ENCODE measurements around the gene TEX54. TPM values are rescaled to one million over a fixed set of nuclear protein-coding genes. Genes with fewer than 3 reads are reported as not detected.

The TEX54 gene
- total and polyA plus RNA-seq, 2 of the 13 experiments (the other 11 are each of a cell fraction or from before 2014, with no cell fraction given): not detected

- TF ChIP-seq HNF1B (CRISPR knock-in tag; IDR thresholded peaks at IDR 0.05) (no peak), BORCS8-MEF2B (CRISPR knock-in tag; IDR thresholded peaks at IDR 0.05) (no peak), ETV5 (CRISPR knock-in tag; IDR thresholded peaks at IDR 0.05; ENCODE audit: borderline replicate concordance) (peak; percentile 66; the same call in 1 of the 2 replicates), HNF4A (CRISPR knock-in tag; IDR thresholded peaks at IDR 0.05) (peak; percentile 82), RAD51 (IDR thresholded peaks at IDR 0.05; ENCODE audit: borderline replicate concordance) (no peak), ATAD3A (CRISPR knock-in tag; IDR thresholded peaks at IDR 0.05) (no peak), HMG20A (CRISPR knock-in tag; IDR thresholded peaks at IDR 0.05; ENCODE audit: borderline replicate concordance) (no peak), JUNB (CRISPR knock-in tag; IDR thresholded peaks at IDR 0.05; ENCODE audit: borderline replicate concordance) (no peak), ZNF292 (CRISPR knock-in tag; IDR thresholded peaks at IDR 0.05; ENCODE audit: borderline replicate concordance, low read depth) (no peak), ARID5B (CRISPR knock-in tag; IDR thresholded peaks at IDR 0.05) (peak; percentile 32; the same call in 1 of the 2 replicates), RFXANK (CRISPR knock-in tag; IDR thresholded peaks at IDR 0.05) (no peak), TEAD3 (CRISPR knock-in tag; optimal IDR thresholded peaks at IDR 0.05; ENCODE audit: borderline replicate concordance) (peak; percentile 33), FOXA1 (IDR thresholded peaks at IDR 0.05) (no peak), FOXA1 (CRISPR knock-in tag; IDR thresholded peaks at IDR 0.05) (no peak), BRCA1 (CRISPR knock-in tag; IDR thresholded peaks at IDR 0.05) (no peak), THYN1 (CRISPR knock-in tag; IDR thresholded peaks at IDR 0.05; ENCODE audit: borderline replicate concordance, low read depth) (no peak), CHCHD3 (CRISPR knock-in tag; IDR thresholded peaks at IDR 0.05) (no peak), CAMTA2 (CRISPR knock-in tag; IDR thresholded peaks at IDR 0.05; ENCODE audit: borderline replicate concordance) (no peak), ZBTB7B (CRISPR knock-in tag; IDR thresholded peaks at IDR 0.05) (no peak), EP300 (IDR thresholded peaks at IDR 0.05; ENCODE audit: low read depth in 2 of 2, low read length in 2 of 2) (peak in 1 of 2 experiments; percentile 48; a peak in 1 of 4 replicates), EP300 (CRISPR knock-in tag; IDR thresholded peaks at IDR 0.05; ENCODE audit: borderline replicate concordance) (no peak), ZNF589 (CRISPR knock-in tag; conservative IDR thresholded peaks at IDR 0.05) (no peak), GATAD2A (CRISPR knock-in tag; IDR thresholded peaks at IDR 0.05) (peak; percentile 44; the same call in 1 of the 2 replicates), SOX13 (IDR thresholded peaks at IDR 0.05) (no peak), SOX13 (CRISPR knock-in tag; conservative IDR thresholded peaks at IDR 0.05 in 1 of 2, IDR thresholded peaks at IDR 0.05 in 1 of 2) (peak in 1 of 2 experiments; percentile 32; a peak in 1 of 4 replicates), PHF21A (CRISPR knock-in tag; IDR thresholded peaks at IDR 0.05) (no peak), HOMEZ (CRISPR knock-in tag; IDR thresholded peaks at IDR 0.05; ENCODE audit: low read depth) (no peak)
Observed at GRCh38 chr11:62846177-62846576, 13.5 kb upstream of the TEX54 start (continued).
